H1 (cell line): ENCODE data around the gene PARP16. TPM values are rescaled to one million over a fixed set of nuclear protein-coding genes. Genes with fewer than 3 reads are reported as not detected.

Source experiments
- CTCF ChIA-PET: fragments of 300-600 bp; sonication (Branson Sonifier 250); formaldehyde crosslinking; loops from one replicate; lab custom pipeline; 2021; ENCODE audit not compliant: partially characterized antibody; lab: Charles Lee
- POLR2A ChIA-PET: fragments of 300-600 bp; sonication (Branson Sonifier 250); formaldehyde crosslinking; loops from one replicate; lab custom pipeline; 2021; ENCODE audit warnings: inconsistent platforms; ENCODE audit not compliant: partially characterized antibody; lab: Charles Lee
- DNase-seq, 2 experiments: peaks; one replicate each; pipeline versions ENCODE4 v3.0.0 to v3.0.0-alpha.2; 2010 to 2022; ENCODE audit warnings: low spot score in 2 of 2, low read depth in 1 of 2, mixed read lengths in 1 of 2
- FAIRE-seq: peaks from 2 replicates; lab custom pipeline; 2011; peaks lifted over from hg19 to GRCh38; lab: Jason Lieb, UNC
- H2AFZ ChIP-seq: 2 replicates; pipeline ENCODE4 v1.8.1; 2012; ENCODE audit warnings: low read length, inconsistent platforms
- H2AK5ac ChIP-seq: 2 replicates; pipeline ENCODE4 v1.6.1; 2013; ENCODE audit warnings: low read depth, low read length
- H2BK120ac ChIP-seq: replicated peaks from 2 replicates; pipeline ENCODE3; 2013; ENCODE audit warnings: low read depth, low read length, inconsistent platforms
- H2BK12ac ChIP-seq: 2 replicates; pipeline ENCODE4 v1.6.1; 2013; ENCODE audit warnings: low read depth, low read length
- H2BK15ac ChIP-seq: 2 replicates; pipeline ENCODE4 v1.6.1; 2013; ENCODE audit warnings: low read length
- H2BK20ac ChIP-seq: 2 replicates; pipeline ENCODE4 v1.6.1; 2013; ENCODE audit warnings: low read length
- H2BK5ac ChIP-seq: 2 replicates; pipeline ENCODE4 v1.6.1; 2013; ENCODE audit warnings: low read depth, low read length
- H3K14ac ChIP-seq: 2 replicates; pipeline ENCODE4 v1.6.1; 2013; ENCODE audit warnings: inconsistent platforms; ENCODE audit not compliant: insufficient read length
- H3K18ac ChIP-seq: 2 replicates; pipeline ENCODE4 v1.6.1; 2013; ENCODE audit warnings: low read length; ENCODE audit errors: extremely low read depth
- H3K23ac ChIP-seq: 2 replicates; pipeline ENCODE4 v1.6.1; 2013; ENCODE audit warnings: inconsistent platforms; ENCODE audit not compliant: insufficient read length
- H3K23me2 ChIP-seq: 2 replicates; pipeline ENCODE4 v1.6.1; 2013; ENCODE audit warnings: low read depth, low read length
- H3K27ac ChIP-seq: 2 replicates; pipeline ENCODE4 v1.6.1; 2011; ENCODE audit warnings: low read depth, low read length, inconsistent platforms
- H3K27me3 ChIP-seq, 4 experiments: replicated peaks in 1 of 4; 1 replicate in 1 of 4; 2 replicates in 3 of 4; pipeline versions ENCODE4 v1.6.1 to v1.8.1; 2011 to 2013; ENCODE audit warnings: low read length in 3 of 4, mild to moderate bottlenecking in 3 of 4, inconsistent platforms in 2 of 4, mixed read lengths in 2 of 4, moderate library complexity in 1 of 4; ENCODE audit not compliant: control insufficient read depth in 3 of 4, insufficient read depth in 3 of 4; ENCODE audit errors: extremely low read depth in 1 of 4
- H3K36me3 ChIP-seq, 4 experiments: 2 replicates each; pipeline versions ENCODE4 v1.6.1 to v1.8.1; 2011 to 2013; ENCODE audit warnings: mild to moderate bottlenecking in 4 of 4, low read length in 3 of 4, moderate library complexity in 2 of 4, control low read depth in 1 of 4, inconsistent platforms in 1 of 4; ENCODE audit not compliant: insufficient read depth in 4 of 4, control insufficient read depth in 2 of 4
- H3K4ac ChIP-seq: replicated peaks from 2 replicates; pipeline ENCODE3; 2013; ENCODE audit warnings: low read length, low read depth, mixed read lengths, inconsistent platforms; ENCODE audit not compliant: insufficient read length
- H3K4me1 ChIP-seq, 4 experiments: replicated peaks in 1 of 4; 1 replicate in 1 of 4; 2 replicates in 3 of 4; pipeline versions ENCODE4 v1.6.1 to v1.8.1; 2011 to 2013; ENCODE audit warnings: low read length in 3 of 4, inconsistent platforms in 2 of 4, mixed read lengths in 1 of 4; ENCODE audit not compliant: insufficient read depth in 4 of 4, control insufficient read depth in 3 of 4
- H3K4me2 ChIP-seq, 2 experiments: 2 replicates each; pipeline versions ENCODE4 v1.6.1 to v1.8.1; 2011 to 2013; ENCODE audit warnings: low read depth in 2 of 2, low read length in 2 of 2, control low read depth in 1 of 2, inconsistent platforms in 1 of 2, mild to moderate bottlenecking in 1 of 2; ENCODE audit not compliant: insufficient read depth in 1 of 2
- H3K4me3 ChIP-seq, 4 experiments: fragments of 200-600, 300-600 bp in 1 of 4; sonication (generic), shearing (Covaris generic), sonication (Bioruptor Twin) in 1 of 4; 2 replicates each; pipeline versions ENCODE4 v1.5.1 to v1.8.1; 2011 to 2016; ENCODE audit warnings: low read length in 4 of 4, low read depth in 3 of 4, control low read depth in 2 of 4, inconsistent platforms in 2 of 4, mild to moderate bottlenecking in 2 of 4, mixed read lengths in 1 of 4, moderate library complexity in 1 of 4; ENCODE audit not compliant: insufficient read depth in 2 of 4; ENCODE audit errors: extremely low read depth in 1 of 4
- H3K56ac ChIP-seq: replicated peaks from 2 replicates; pipeline ENCODE3; 2013; ENCODE audit warnings: low read depth, mild to moderate bottlenecking, mixed read lengths, low read length, inconsistent platforms; ENCODE audit not compliant: insufficient read length
- H3K79me1 ChIP-seq: 2 replicates; pipeline ENCODE4 v1.6.1; 2013; ENCODE audit warnings: low read depth, low read length, control low read depth
- H3K79me2 ChIP-seq, 2 experiments: 2 replicates each; pipeline versions ENCODE4 v1.6.1 to v1.8.1; 2012 to 2013; ENCODE audit warnings: low read length in 2 of 2, mild to moderate bottlenecking in 2 of 2, inconsistent platforms in 1 of 2; ENCODE audit not compliant: insufficient read depth in 2 of 2, control insufficient read depth in 1 of 2
- H3K9ac ChIP-seq, 4 experiments: replicated peaks in 1 of 4; 1 replicate in 1 of 4; 2 replicates in 3 of 4; pipeline versions ENCODE4 v1.6.1 to v1.8.1; 2011 to 2013; ENCODE audit warnings: low read depth in 3 of 4, low read length in 3 of 4, control low read depth in 2 of 4, mild to moderate bottlenecking in 2 of 4, moderate library complexity in 2 of 4, inconsistent platforms in 1 of 4; ENCODE audit errors: extremely low read depth in 1 of 4
- H3K9me3 ChIP-seq, 2 experiments: 2 replicates each; pipeline versions ENCODE4 v1.6.1 to v1.8.1; 2012 to 2013; ENCODE audit warnings: mild to moderate bottlenecking in 2 of 2, moderate library complexity in 2 of 2, control low read depth in 1 of 2, inconsistent platforms in 1 of 2, low read depth in 1 of 2, low read length in 1 of 2, mixed read lengths in 1 of 2; ENCODE audit not compliant: insufficient read depth in 2 of 2
- H4K20me1 ChIP-seq, 2 experiments: replicated peaks in 1 of 2; 2 replicates each; pipeline versions ENCODE3 to v1.8.1; 2011 to 2013; ENCODE audit warnings: inconsistent platforms in 2 of 2, low read length in 2 of 2, mild to moderate bottlenecking in 1 of 2; ENCODE audit not compliant: insufficient read depth in 2 of 2, control insufficient read depth in 1 of 2
- H4K5ac ChIP-seq: 2 replicates; pipeline ENCODE4 v1.6.1; 2013; ENCODE audit warnings: low read length, low read depth, mixed read lengths, inconsistent platforms; ENCODE audit not compliant: insufficient read length
- H4K8ac ChIP-seq: 2 replicates; pipeline ENCODE4 v1.8.0; 2013; ENCODE audit warnings: mild to moderate bottlenecking, moderate library complexity, low read length, inconsistent platforms; ENCODE audit not compliant: insufficient read depth; ENCODE audit errors: extremely low read depth
- H4K91ac ChIP-seq: replicated peaks from 2 replicates; pipeline ENCODE3; 2013; ENCODE audit warnings: low read length, mixed read lengths, inconsistent platforms; ENCODE audit not compliant: insufficient read length
- CBX8 ChIP-seq: fragments of 300-800, 300-1000 bp; sonication (generic); IDR thresholded peaks from 2 replicates; pipeline ENCODE4 v1.7.1; 2016; ENCODE audit warnings: low read depth, low read length, borderline replicate concordance
- CHD1 ChIP-seq: IDR thresholded peaks from 2 replicates; pipeline ENCODE4 v1.6.1; 2012; ENCODE audit warnings: low read depth, low read length, improper control_type of control experiment
- MAX ChIP-seq: IDR thresholded peaks from 2 replicates; pipeline ENCODE4 v1.6.1; 2012; ENCODE audit warnings: inconsistent platforms
- POU5F1 ChIP-seq: IDR thresholded peaks from 2 replicates; pipeline ENCODE4 v1.6.1; 2011; ENCODE audit warnings: low read depth, mild to moderate bottlenecking, low read length, moderate library complexity
- TAF7 ChIP-seq: optimal IDR thresholded peaks from 2 replicates; pipeline ENCODE3; 2011; ENCODE audit warnings: low read depth, mild to moderate bottlenecking, inconsistent platforms, low read length, moderate library complexity, borderline replicate concordance
- WGBS, 2 experiments: shearing (Covaris generic) in 1 of 2; methylation state at CpG; one replicate each; pipeline versions ENCODE4 v1.1.6 to v1.1.7; 2013 to 2015; ENCODE audit warnings: low lambda C conversion rate in 2 of 2, mixed read lengths in 2 of 2, inconsistent platforms in 1 of 2, low coverage in 1 of 2, missing lambda C conversion rate in 1 of 2; ENCODE audit not compliant: insufficient replicate concordance in 2 of 2, insufficient coverage in 1 of 2, insufficient read length in 1 of 2; ENCODE audit errors: extremely low coverage in 1 of 2, missing lambda C conversion rate in 1 of 2; 5-methylcytosine and 5-hydroxymethylcytosine counted together
- polyA plus RNA-seq, 7 experiments: library from polyadenylated mRNA; depleted of rRNA in 3 of 7; stranded (reverse) in 5 of 7; unstranded in 2 of 7; fragments of >200 nt in 5 of 7; fragments of 200-250 nt in 2 of 7; gene quantifications; 1 replicate in 5 of 7; 2 replicates in 1 of 7; 4 replicates in 1 of 7; pipeline versions ENCODE4 v1.2.1 to v1.2.3, GENCODE V29; 2011 to 2013; ENCODE audit warnings: missing spikeins in 2 of 7, mixed read lengths in 2 of 7
- total RNA-seq: library from RNA; stranded (reverse); fragmentation: NEBNext Ultra II Directional; extraction: Animal tissue kit (Norgen Biotek cat#: 25700); gene quantifications from 2 replicates; pipeline ENCODE4 v1.2.1, GENCODE V29; 2021

PARP16 gene
- total and polyA plus RNA-seq, 2 of the 8 experiments (the other 6 are each of a cell fraction or from before 2014, with no cell fraction given) = 3.7 to 5.0 TPM

- H3K4me2 ChIP-seq = peak overlapping the region in 1 of 2 experiments; percentile 100; a peak in 2 of 4 replicates
- H3K56ac ChIP-seq = no peak overlapping the region
- ChIA-PET POLR2A (interaction anchor here (1.2 to 10.1 kb wide), 5 partner anchors 10 to 80 kb away, joined by 3 to 123 read pairs (median 19); partner anchors contain the start of genes CILP and RNU5B-1), CTCF (interaction anchor here (0.9 to 11.1 kb wide), 9 partner anchors 13 to 254 kb away, joined by 3 to 114 read pairs (median 4); no protein-coding TSS in a partner anchor)
- WGBS, 2 experiments = 90% methylated on average over 3 of the region's 3 CpGs; no CpG with 5 or more reads in 1 of the 2 experiments
- no peak overlapping the region for H3K27ac ChIP-seq
- H3K9ac ChIP-seq = peak overlapping the region in 1 of 4 experiments; percentile 21; a peak in 1 of 7 replicates
- no peak overlapping the region for H3K4ac ChIP-seq
- H2BK5ac ChIP-seq = no peak overlapping the region
- H3K9me3 ChIP-seq = no peaks in the 10 kb centered on the region
- peaks cover 8% of the 10 kb centered on the region for H3K23me2 ChIP-seq
- H4K91ac ChIP-seq = no peak overlapping the region
- H2BK12ac ChIP-seq = no peak overlapping the region
- no peaks in the 10 kb centered on the region for H3K79me2 ChIP-seq
- peaks cover 0 to 10% (median 10%) of the 10 kb centered on the region in 4 experiments; a peak in 6 of 7 replicates for H3K27me3 ChIP-seq
- H2BK20ac ChIP-seq = 0 out of 2 replicates have a peak overlapping the region, but pooled peaks have one; percentile 51
- H3K79me1 ChIP-seq = no peaks in the 10 kb centered on the region
- no peaks in the 10 kb centered on the region for H3K36me3 ChIP-seq
- TF ChIP-seq POU5F1 = no peak
- TF ChIP-seq MAX = 0 out of 2 replicates have a peak, but pooled peaks have one; percentile 32
- no peak for TF ChIP-seq CHD1
- TF ChIP-seq TAF7 = no peak
- no peak for TF ChIP-seq CBX8
- H3K4me1 ChIP-seq = peaks cover 0 to 10% (median 7%) of the 10 kb centered on the region in 4 experiments; a peak in 5 of 7 replicates
- FAIRE-seq (no peak), DNase-seq (no peak)
- H2BK120ac ChIP-seq = no peak overlapping the region
- H2AFZ ChIP-seq = peak overlapping the region; percentile 87; the same call in 1 of the 2 replicates
- H3K23ac ChIP-seq = no peak overlapping the region
- peak overlapping the region; percentile 83 for H2BK15ac ChIP-seq
- H3K4me3 ChIP-seq = peak overlapping the region in 1 of 4 experiments; percentile 77; a peak in 2 of 8 replicates
- H4K20me1 ChIP-seq = no peaks in the 10 kb centered on the region
- no peak overlapping the region for H4K8ac ChIP-seq
- peak overlapping the region; percentile 18 for H4K5ac ChIP-seq
- no peak overlapping the region for H3K18ac ChIP-seq
- no peak overlapping the region for H3K14ac ChIP-seq
- peak overlapping the region; percentile 20; the same call in 1 of the 2 replicates for H2AK5ac ChIP-seq
Measured at GRCh38 chr15:65287520-65287855, 805 bp upstream of the PARP16 start.
